ENCODE measurements around the gene C5orf47. TPM values are rescaled to one million over a fixed set of nuclear protein-coding genes. Genes with fewer than 3 reads are reported as not detected.

C5orf47 gene
- total RNA-seq, 6 experiments from 2014 or later: not detected

DNA sequence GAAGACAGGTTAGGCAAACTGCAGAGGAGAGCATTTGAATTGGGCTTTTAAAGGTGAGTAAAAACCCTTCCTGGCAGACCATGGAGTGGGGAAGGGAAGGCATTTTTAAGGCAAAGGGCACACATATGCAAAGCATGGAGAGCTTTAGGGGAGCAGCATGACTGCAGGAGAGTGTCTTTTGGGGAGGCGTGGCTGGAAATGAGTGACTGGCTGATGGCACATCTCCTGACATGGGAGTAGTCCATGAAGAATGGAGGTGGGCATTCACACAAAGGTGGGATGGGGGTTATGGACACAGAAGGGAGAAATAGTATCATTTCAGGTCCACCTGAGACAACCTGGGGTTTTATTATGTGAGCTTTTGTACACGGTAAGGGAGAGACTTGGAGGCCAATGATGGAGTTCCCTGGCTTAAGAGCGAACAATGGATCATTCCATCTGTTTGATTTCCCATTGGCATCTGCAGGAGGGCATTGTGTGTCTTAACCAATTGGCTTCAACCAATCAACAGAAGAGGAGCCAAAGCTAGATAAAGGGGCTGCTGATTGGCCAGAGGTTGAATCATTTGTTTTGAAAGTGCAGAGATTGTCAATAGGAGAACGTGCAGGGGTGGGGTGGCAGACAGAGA is 58.6 kb downstream of the C5orf47 start:
- Histone ChIP-seq H3K9me3 (no peaks in the 10 kb centered on the region), H3K27ac (no peak overlapping the region), H3K36me3 (no peaks in the 10 kb centered on the region), H3K4me3 (no peak overlapping the region), H3K4me1 (peaks cover 0 to 8% (median 2%) of the 10 kb centered on the region in 4 donors), H3K27me3 (no peaks in the 10 kb centered on the region)
- TF ChIP-seq, protein P1, sequence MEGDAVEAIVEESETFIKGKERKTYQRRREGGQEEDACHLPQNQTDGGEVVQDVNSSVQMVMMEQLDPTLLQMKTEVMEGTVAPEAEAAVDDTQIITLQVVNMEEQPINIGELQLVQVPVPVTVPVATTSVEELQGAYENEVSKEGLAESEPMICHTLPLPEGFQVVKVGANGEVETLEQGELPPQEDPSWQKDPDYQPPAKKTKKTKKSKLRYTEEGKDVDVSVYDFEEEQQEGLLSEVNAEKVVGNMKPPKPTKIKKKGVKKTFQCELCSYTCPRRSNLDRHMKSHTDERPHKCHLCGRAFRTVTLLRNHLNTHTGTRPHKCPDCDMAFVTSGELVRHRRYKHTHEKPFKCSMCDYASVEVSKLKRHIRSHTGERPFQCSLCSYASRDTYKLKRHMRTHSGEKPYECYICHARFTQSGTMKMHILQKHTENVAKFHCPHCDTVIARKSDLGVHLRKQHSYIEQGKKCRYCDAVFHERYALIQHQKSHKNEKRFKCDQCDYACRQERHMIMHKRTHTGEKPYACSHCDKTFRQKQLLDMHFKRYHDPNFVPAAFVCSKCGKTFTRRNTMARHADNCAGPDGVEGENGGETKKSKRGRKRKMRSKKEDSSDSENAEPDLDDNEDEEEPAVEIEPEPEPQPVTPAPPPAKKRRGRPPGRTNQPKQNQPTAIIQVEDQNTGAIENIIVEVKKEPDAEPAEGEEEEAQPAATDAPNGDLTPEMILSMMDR (IDR thresholded peaks at IDR 0.05): no peak
- TF ChIP-seq POLR2A (IDR thresholded peaks at IDR 0.05): no peak
- ATAC-seq (no peak), DNase-seq (no peak)
- intact Hi-C loops (cut with DNase I): loop anchor here in 1 of 2 donors (5.0 kb wide), 1 partner anchor 265 kb away; no protein-coding TSS in a partner anchor
- WGBS (ENCODE audit: insufficient coverage, low coverage, low lambda C conversion rate, missing lambda C conversion rate): 38% methylated on average over 4 of the region's 4 CpGs

DNA sequence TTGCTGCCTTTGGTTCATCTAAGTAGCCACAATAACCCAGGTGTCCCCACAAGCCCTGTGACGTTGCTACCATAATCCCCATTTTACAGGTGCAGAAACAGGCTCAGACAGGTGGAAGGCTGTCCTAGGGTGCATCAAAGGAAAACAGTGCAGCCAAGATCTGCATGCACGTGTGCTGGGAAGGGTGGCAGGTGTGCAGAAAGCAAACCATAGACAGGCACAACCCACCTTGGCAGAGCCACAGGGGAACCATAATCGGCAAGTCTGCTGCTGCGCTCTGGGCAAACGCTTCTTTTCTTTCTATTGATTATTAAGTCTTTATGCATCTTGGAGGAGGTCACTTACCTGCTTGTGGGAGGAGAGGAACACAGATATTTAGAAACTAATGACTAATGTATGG is 63.7 kb downstream of the C5orf47 start:
- ATAC-seq (no peak), DNase-seq (no peak)
- Histone ChIP-seq H3K27me3 (no peaks in the 10 kb centered on the region), H3K9me3 (no peaks in the 10 kb centered on the region), H3K4me3 (no peak overlapping the region), H3K4me1 (no peaks in the 10 kb centered on the region), H3K36me3 (no peaks in the 10 kb centered on the region), H3K27ac (no peak overlapping the region)
- intact Hi-C loops (cut with DNase I): loop anchor here in 1 of 2 donors (10.0 kb wide), 1 partner anchor 262 kb away; no protein-coding TSS in a partner anchor
- WGBS (ENCODE audit: insufficient coverage, low coverage, low lambda C conversion rate, missing lambda C conversion rate): 65% methylated on average over 4 of the region's 5 CpGs
- no peak for TF ChIP-seq POLR2A (IDR thresholded peaks at IDR 0.05)
- TF ChIP-seq, protein P1 (IDR thresholded peaks at IDR 0.05): no peak

DNA sequence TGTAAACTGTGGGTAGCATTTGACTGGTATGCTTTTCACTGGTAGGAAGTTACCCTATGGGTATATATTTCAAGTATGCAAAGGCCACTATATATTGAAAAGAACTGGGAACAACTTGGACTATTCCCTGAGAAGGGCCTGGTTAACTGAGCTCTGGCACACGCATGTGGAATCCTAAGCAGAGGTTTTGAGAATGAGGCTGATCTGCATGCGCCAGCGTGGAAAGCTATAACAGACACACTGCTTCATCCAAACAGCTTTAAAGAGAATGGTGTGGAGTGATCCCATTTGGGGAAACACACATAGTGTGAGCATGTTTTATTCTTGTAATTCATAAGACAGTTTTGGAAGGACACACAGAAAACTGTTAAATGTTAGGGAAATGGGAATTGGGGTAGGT is 64.9 kb downstream of the C5orf47 start:
- no peak overlapping the region for H3K4me3 ChIP-seq
- no peaks in the 10 kb centered on the region for H3K4me1 ChIP-seq
- H3K9me3 ChIP-seq: no peaks in the 10 kb centered on the region
- H3K36me3 ChIP-seq: no peaks in the 10 kb centered on the region
- no peak for ATAC-seq
- no peak overlapping the region for H3K27ac ChIP-seq
- WGBS (ENCODE audit: insufficient coverage, low coverage, low lambda C conversion rate, missing lambda C conversion rate): 85% methylated on average over 3 of the region's 3 CpGs
- DNase-seq: no peak
- TF ChIP-seq POLR2A (IDR thresholded peaks at IDR 0.05): no peak
- TF ChIP-seq, protein P1 (IDR thresholded peaks at IDR 0.05): no peak
- H3K27me3 ChIP-seq: no peaks in the 10 kb centered on the region
- intact Hi-C loops (cut with DNase I): loop anchor here in 1 of 2 donors (10.0 kb wide), 1 partner anchor 261 kb away; no protein-coding TSS in a partner anchor

Other genes with a start within 250 kb of the C5orf47 start
- gene CPEB4, start 100.8 kb upstream of the C5orf47 start, total RNA-seq: 10 to 100 TPM; 27.3 to 49.9 (median 40.0) TPM
- gene NSG2, start 56.5 kb downstream of the C5orf47 start, total RNA-seq: under 1 TPM in 1 of 6 experiments, not detected in 5; 0.13 TPM